ENCODE results near the gene C3AR1. TPM values are rescaled to one million over a fixed set of nuclear protein-coding genes. Genes with fewer than 3 reads are reported as not detected.

Gene C3AR1
- total RNA-seq, 1 experiment from 2014 or later: not detected

- no peak overlapping the region for H3T11ph ChIP-seq (ENCODE audit: low read length)
- H3K4me2 ChIP-seq (ENCODE audit: insufficient read depth, insufficient read length, low read length): no peak overlapping the region
- no peak overlapping the region for H4K8ac ChIP-seq (replicated peaks; ENCODE audit: insufficient read length, low read depth, low read length)
- H3K9me3 Mint-ChIP-seq: no peaks in the 10 kb centered on the region
- no peak overlapping the region for H2AFZ ChIP-seq (ENCODE audit: low read length)
- no peak overlapping the region for H3K4me3 Mint-ChIP-seq
- H3K9me3 ChIP-seq (ENCODE audit: control insufficient read depth, low read depth, low read length): no peaks in the 10 kb centered on the region
- DNase-seq: no peak
- H2BK12ac ChIP-seq (ENCODE audit: insufficient read length, low read depth, low read length): no peak overlapping the region
- no peaks in the 10 kb centered on the region for H3K79me2 ChIP-seq (ENCODE audit: insufficient read depth, low read length)
- no peak overlapping the region for H3K14ac ChIP-seq (ENCODE audit: insufficient read depth, low read length)
- H4K20me1 ChIP-seq (ENCODE audit: control insufficient read depth, insufficient read depth, insufficient read length): no peaks in the 10 kb centered on the region
- WGBS (ENCODE audit: extremely low coverage, insufficient read length, low lambda C conversion rate): no CpG with 5 or more reads among the region's 2 CpGs
- no peak overlapping the region for H3K27ac Mint-ChIP-seq
- H3K27ac ChIP-seq (ENCODE audit: insufficient read length, low read depth, low read length): no peak overlapping the region
- H3K36me3 Mint-ChIP-seq (ENCODE audit: insufficient read depth in 1 of 3, low read depth in 3 of 3): peaks cover 17 to 59% (median 51%) of the 10 kb centered on the region in 3 experiments; a peak in 6 of 7 replicates
- H4K91ac ChIP-seq (ENCODE audit: insufficient read length, low read depth, low read length): no peak overlapping the region
- no peak overlapping the region for H2BK20ac ChIP-seq (ENCODE audit: low read depth, low read length, poor library complexity, severe bottlenecking)
- H3K27me3 Mint-ChIP-seq (ENCODE audit: low read depth): no peaks in the 10 kb centered on the region
- no peak overlapping the region for H2BK120ac ChIP-seq (ENCODE audit: low read depth, low read length, poor library complexity, severe bottlenecking)
- no peak overlapping the region for H3K18ac ChIP-seq (ENCODE audit: insufficient read length, low read depth, low read length)
- H3K23ac ChIP-seq (ENCODE audit: insufficient read length, low read depth, low read length): no peak overlapping the region
- H3K9ac ChIP-seq (ENCODE audit: extremely low read depth, insufficient read length, low read length): no peak overlapping the region
- H3K4me1 Mint-ChIP-seq: no peaks in the 10 kb centered on the region
- no peak overlapping the region for H4K5ac ChIP-seq (ENCODE audit: insufficient read length, low read depth, low read length)
- no peaks in the 10 kb centered on the region for H3K4me1 ChIP-seq (ENCODE audit: insufficient read depth, low read length)
- H2AK5ac ChIP-seq (ENCODE audit: insufficient read length, low read length): no peak overlapping the region
- no peak overlapping the region for H3K4ac ChIP-seq (ENCODE audit: low read depth, low read length)
- no peaks in the 10 kb centered on the region for H3K79me1 ChIP-seq (ENCODE audit: insufficient read depth, low read depth, low read length, poor library complexity, severe bottlenecking)
- no peaks in the 10 kb centered on the region for H3K27me3 ChIP-seq (ENCODE audit: insufficient read depth, low read length)
- no peak for TF ChIP-seq CTCF (conservative IDR thresholded peaks at IDR 0.05)
- H2BK5ac ChIP-seq (ENCODE audit: insufficient read length, low read length): no peak overlapping the region
- H3K56ac ChIP-seq (ENCODE audit: insufficient read length, low read depth, low read length): no peak overlapping the region
- no peak overlapping the region for H2BK15ac ChIP-seq (ENCODE audit: low read depth, low read length)
- no peaks in the 10 kb centered on the region for H3K23me2 ChIP-seq (ENCODE audit: insufficient read length, low read depth, low read length, poor library complexity, severe bottlenecking)
Observed at GRCh38 chr12:8096281-8096915, 30.2 kb upstream of the C3AR1 start.

Data from H9 (cell line).